Left lung (tissue), 10 donors: Measurements from ENCODE around the gene BLACAT1. TPM values are rescaled to one million over a fixed set of nuclear protein-coding genes. Genes with fewer than 3 reads are reported as not detected.

Experiments used
- ATAC-seq: fragments of 200-7000 bp; cut with Tn5 transposase; one replicate; pipeline ENCODE4 v1.9.1; 2020; ENCODE audit warnings: moderate library complexity
- DNase-seq, 4 donors: peaks; one replicate each; pipeline ENCODE4 v3.0.0-alpha.2; 2013 to 2020
- H3K27ac ChIP-seq, 2 donors: fragments of 200-600 bp; sonication (generic) in 1 of 2; one replicate each; pipeline versions ENCODE4 v1.5.0 to v1.8.0; 2020 to 2021
- H3K27me3 ChIP-seq, 2 donors: fragments of 200-600 bp; sonication (generic) in 1 of 2; one replicate each; pipeline versions ENCODE4 v1.5.0 to v1.8.0; 2020 to 2021
- H3K36me3 ChIP-seq, 2 donors: fragments of 200-600 bp; sonication (generic) in 1 of 2; one replicate each; pipeline versions ENCODE4 v1.5.0 to v1.8.0; 2020 to 2021
- H3K4me1 ChIP-seq, 2 donors: fragments of 200-600 bp; one replicate each; pipeline ENCODE4 v1.8.0; 2021
- H3K4me3 ChIP-seq, 2 donors: fragments of 200-600 bp; sonication (generic) in 1 of 2; one replicate each; pipeline versions ENCODE4 v1.5.0 to v1.8.0; 2020 to 2021; ENCODE audit warnings: mild to moderate bottlenecking in 1 of 2
- H3K9me3 ChIP-seq, 2 donors: fragments of 200-600 bp; sonication (generic) in 1 of 2; one replicate each; pipeline versions ENCODE4 v1.5.0 to v1.8.0; 2020 to 2021
- intact Hi-C, 2 donors: fragments of 100-400 bp; cut with DNase I; formaldehyde crosslinking; loops; one replicate each; pipeline versions ENCODE4 v1.11.2 to v1.14.2; 2022
- polyA plus RNA-seq, 6 donors: library from polyadenylated mRNA; unstranded; fragments of 120-200 nt; gene quantifications; one replicate each; pipeline ENCODE4 v1.2.1, GENCODE V29; 2013; ENCODE audit not compliant: insufficient read length in 6 of 6
- total RNA-seq, 2 donors: library from RNA; stranded (reverse); fragmentation: NEBNext Ultra II Directional; extraction: Animal tissue kit (Norgen Biotek cat#: 25700); gene quantifications; one replicate each; pipeline ENCODE4 v1.2.1, GENCODE V29; 2021
- TF ChIP-seq, protein P1 (sequence below), 2 donors: fragments of 200-600 bp; sonication (generic) in 1 of 2; IDR thresholded peaks; one replicate each; pipeline versions ENCODE4 v1.5.0 to v1.8.0; 2021; ENCODE audit warnings: antibody characterized with exemption in 2 of 2
- donor health status: DM: no; HTN: yes; CAD: no.
- donor health status: DM: no; HTN: no; CAD: no.

The BLACAT1 gene
- total and polyA plus RNA-seq, 8 donors = 0.55 to 6.5 (median 4.2) TPM

DNA sequence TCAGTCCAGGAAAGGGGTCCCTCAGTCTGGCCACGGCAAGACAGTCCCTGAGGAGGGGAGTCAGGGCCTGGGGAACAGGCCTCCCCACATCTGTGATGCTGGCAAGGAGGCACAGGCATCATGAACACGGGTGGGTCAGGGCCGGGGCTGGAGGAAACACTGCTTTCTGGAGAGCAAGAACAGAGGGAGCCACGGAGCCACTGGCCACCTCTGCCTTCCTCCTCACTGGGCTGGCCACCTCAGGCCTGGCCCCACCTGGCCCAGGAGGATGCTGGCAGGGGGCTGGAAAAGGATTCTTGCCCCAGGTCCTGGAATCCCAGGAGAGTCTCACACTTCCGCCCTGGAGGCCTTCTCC is 15.7 kb downstream of the BLACAT1 start:
- Histone ChIP-seq H3K4me3 (no peak overlapping the region), H3K27ac (peak overlapping the region in 1 of 2 donors; percentile 55), H3K27me3 (peaks cover 0 to 12% of the 10 kb centered on the region in 2 donors), H3K9me3 (no peaks in the 10 kb centered on the region), H3K36me3 (no peaks in the 10 kb centered on the region), H3K4me1 (peaks cover 23 to 41% of the 10 kb centered on the region in 2 donors)
- DNase-seq = no peak
- TF ChIP-seq, protein P1, sequence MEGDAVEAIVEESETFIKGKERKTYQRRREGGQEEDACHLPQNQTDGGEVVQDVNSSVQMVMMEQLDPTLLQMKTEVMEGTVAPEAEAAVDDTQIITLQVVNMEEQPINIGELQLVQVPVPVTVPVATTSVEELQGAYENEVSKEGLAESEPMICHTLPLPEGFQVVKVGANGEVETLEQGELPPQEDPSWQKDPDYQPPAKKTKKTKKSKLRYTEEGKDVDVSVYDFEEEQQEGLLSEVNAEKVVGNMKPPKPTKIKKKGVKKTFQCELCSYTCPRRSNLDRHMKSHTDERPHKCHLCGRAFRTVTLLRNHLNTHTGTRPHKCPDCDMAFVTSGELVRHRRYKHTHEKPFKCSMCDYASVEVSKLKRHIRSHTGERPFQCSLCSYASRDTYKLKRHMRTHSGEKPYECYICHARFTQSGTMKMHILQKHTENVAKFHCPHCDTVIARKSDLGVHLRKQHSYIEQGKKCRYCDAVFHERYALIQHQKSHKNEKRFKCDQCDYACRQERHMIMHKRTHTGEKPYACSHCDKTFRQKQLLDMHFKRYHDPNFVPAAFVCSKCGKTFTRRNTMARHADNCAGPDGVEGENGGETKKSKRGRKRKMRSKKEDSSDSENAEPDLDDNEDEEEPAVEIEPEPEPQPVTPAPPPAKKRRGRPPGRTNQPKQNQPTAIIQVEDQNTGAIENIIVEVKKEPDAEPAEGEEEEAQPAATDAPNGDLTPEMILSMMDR (IDR thresholded peaks at IDR 0.05) = no peak
- ATAC-seq = no peak
- intact Hi-C loops = no loop called here

DNA sequence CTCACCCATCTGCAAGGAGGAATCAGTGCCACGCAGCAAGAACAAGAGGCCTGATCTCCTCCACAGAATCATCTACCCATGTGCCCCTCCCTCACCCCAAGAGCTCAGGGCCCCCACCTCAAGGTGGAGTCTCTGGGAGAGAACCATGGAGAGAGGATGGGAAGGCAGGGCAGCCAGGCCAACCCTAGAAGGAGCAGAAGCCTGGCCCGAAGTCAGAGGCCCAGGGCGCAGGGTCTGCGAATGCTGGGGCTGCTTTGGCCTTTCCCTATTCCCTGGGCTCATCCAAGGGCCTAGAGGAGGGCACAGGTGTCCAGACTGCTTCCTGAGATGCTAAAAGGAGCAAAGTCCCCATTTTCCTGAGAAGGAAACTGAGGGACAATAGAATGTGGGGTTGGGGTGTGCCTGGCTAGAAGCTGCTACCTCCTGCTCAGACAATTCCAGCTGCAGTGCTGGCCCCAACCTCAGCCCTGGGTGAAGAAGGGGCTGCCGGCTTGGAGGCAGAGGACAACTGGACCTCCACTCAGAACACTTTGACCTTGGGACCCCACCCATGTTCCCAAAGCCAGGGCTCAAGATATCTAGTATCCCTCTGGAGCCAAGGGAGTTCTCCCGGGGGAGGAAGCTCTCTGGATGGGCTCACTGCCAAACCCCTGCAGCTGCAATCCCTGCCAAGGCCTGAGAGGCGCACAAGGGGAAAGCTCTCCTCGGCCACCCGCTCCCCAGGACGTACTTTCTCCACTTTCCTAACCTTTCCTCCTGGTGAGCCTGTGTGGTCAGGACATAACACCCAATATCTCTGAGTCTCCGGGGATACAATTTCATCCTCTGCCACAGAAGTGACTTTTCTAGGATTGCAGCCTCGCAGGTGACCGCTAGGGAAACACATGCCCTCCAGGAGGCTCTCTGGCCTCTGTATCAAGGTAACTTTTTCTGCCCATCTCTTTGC is 17.4 kb downstream of the BLACAT1 start:
- peaks cover 23 to 41% of the 10 kb centered on the region in 2 donors for H3K4me1 ChIP-seq
- peaks cover 0 to 10% of the 10 kb centered on the region in 2 donors for H3K27me3 ChIP-seq
- intact Hi-C loops = no loop called here

DNA sequence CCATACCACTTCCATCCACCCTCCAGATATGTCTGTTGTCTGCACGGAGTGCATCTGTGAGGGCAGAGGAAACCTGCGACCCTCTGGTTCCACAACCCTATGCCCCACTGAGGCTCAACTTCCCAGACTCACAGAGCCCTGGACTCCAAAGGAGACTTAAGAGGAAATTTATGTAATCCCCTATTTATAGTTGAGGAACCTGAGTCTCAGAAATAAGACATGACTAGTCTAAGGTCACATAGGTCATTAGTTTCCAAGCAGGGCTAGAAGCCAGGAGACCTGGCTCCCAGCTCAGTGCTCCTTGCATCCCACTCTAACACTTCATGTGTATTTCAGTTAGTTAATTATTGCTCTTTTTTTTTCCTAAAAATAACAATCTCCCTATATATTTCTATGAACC is 18.3 kb downstream of the BLACAT1 start:
- intact Hi-C loops = no loop called here
- H3K4me1 ChIP-seq = peaks cover 23 to 41% of the 10 kb centered on the region in 2 donors

More for the DNA sequence above, 17.4 kb downstream of the BLACAT1 start:
- Histone ChIP-seq H3K27ac (no peak overlapping the region), H3K36me3 (no peaks in the 10 kb centered on the region), H3K9me3 (no peaks in the 10 kb centered on the region), H3K4me3 (no peak overlapping the region)
- TF ChIP-seq, protein P1 (IDR thresholded peaks at IDR 0.05) = peak; percentile 79 to 84
- ATAC-seq = peak; percentile 54
- DNase-seq = peak; percentile 73 to 88 (median 84)

DNA sequence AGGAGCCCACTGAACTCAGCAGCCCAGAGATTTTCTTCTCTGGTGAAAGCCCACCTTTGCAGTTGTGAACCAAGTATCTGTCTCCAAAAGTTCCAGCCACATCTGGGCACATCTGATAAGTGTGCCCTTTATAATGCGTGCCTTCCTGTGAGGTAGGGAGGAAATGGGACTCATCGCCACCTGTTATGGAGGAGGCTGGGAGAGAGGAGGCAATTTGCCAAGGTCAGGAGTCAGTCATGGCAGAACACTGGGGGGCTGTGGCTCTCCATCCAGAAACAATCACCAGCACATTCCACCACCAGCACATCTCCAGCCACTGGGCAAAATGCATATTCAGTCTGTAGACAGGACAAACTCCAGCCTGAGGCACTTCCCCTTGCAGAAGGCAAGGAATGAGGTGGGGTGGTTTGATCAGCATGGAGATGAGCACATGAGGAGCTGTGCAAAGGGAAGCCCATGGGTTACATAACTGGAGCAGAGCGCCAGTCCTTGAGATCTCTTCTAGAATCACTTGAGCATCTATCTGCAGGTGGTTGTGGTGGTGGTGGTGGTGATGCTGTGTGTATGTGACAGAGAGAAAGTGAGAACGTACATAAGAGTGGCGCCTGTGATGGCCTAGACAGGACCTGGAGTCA is 19.0 kb downstream of the BLACAT1 start:
- H3K27me3 ChIP-seq = peaks cover 0 to 13% of the 10 kb centered on the region in 2 donors
- no peak for DNase-seq
- peaks cover 23 to 35% of the 10 kb centered on the region in 2 donors for H3K4me1 ChIP-seq
- no peak for ATAC-seq
- H3K4me3 ChIP-seq = no peak overlapping the region
- intact Hi-C loops = no loop called here
- H3K36me3 ChIP-seq = no peaks in the 10 kb centered on the region
- no peaks in the 10 kb centered on the region for H3K9me3 ChIP-seq
- no peak overlapping the region for H3K27ac ChIP-seq
- TF ChIP-seq, protein P1 (IDR thresholded peaks at IDR 0.05) = no peak

More for the DNA sequence above, 18.3 kb downstream of the BLACAT1 start:
- no peaks in the 10 kb centered on the region for H3K36me3 ChIP-seq
- H3K4me3 ChIP-seq = no peak overlapping the region
- peaks cover 0 to 10% of the 10 kb centered on the region in 2 donors for H3K27me3 ChIP-seq
- H3K27ac ChIP-seq = no peak overlapping the region
- TF ChIP-seq, protein P1 (IDR thresholded peaks at IDR 0.05) = no peak
- no peak for DNase-seq
- H3K9me3 ChIP-seq = no peaks in the 10 kb centered on the region
- no peak for ATAC-seq
